ENCODE data around the gene PLK1.

GRCh38 chr16:23701045-23701444 lies 22.4 kb downstream of the PLK1 start:
- TF ChIP-seq CTCF (IDR thresholded peaks at IDR 0.05; ENCODE audit: poor library complexity, severe bottlenecking) (no peak), SMC3 (conservative IDR thresholded peaks at IDR 0.05; ENCODE audit: poor library complexity) (no peak), POLR2AphosphoS5 (IDR thresholded peaks at IDR 0.05) (no peak), TAF1 (IDR thresholded peaks at IDR 0.05; ENCODE audit: low read depth) (no peak), RAD21 (conservative IDR thresholded peaks at IDR 0.05) (no peak), EP300 (conservative IDR thresholded peaks at IDR 0.05; ENCODE audit: poor library complexity, severe bottlenecking) (no peak), EZH2 (IDR thresholded peaks at IDR 0.05; ENCODE audit: borderline replicate concordance, insufficient read depth, low read length, poor library complexity, severe bottlenecking) (no peak)

Measured in neural cell (in vitro differentiated cells).